SK-N-SH treated with all-trans-retinoic acid at 6 μM for 48 hours (cell line): ENCODE results near the gene ITPRID2.

Experiments used
- ATAC-seq: fragments of 200-7000 bp; cut with Tn5 transposase; 3 replicates; pipeline ENCODE4 v1.9.1; 2020; ENCODE audit warnings: mild to moderate bottlenecking, moderate library complexity
- ARNTL ChIP-seq: fragments of 450-650 bp; formaldehyde crosslinking; IDR thresholded peaks from 2 replicates; pipeline ENCODE4 v1.5.0; 2020; ENCODE audit warnings: low read depth, mild to moderate bottlenecking, moderate library complexity, borderline replicate concordance
- BACH2 ChIP-seq: fragments of 250-450 bp; sonication (Bioruptor Pico); IDR thresholded peaks from 2 replicates; pipeline ENCODE4 v1.9.0; 2021; ENCODE audit warnings: mild to moderate bottlenecking, borderline replicate concordance
- ESRRG ChIP-seq: fragments of 250-450 bp; sonication (Bioruptor Pico); IDR thresholded peaks from 2 replicates; pipeline ENCODE4 v1.6.1; 2021; ENCODE audit warnings: mild to moderate bottlenecking
- GLIS3 ChIP-seq: fragments of 250-450 bp; sonication (Bioruptor Pico); IDR thresholded peaks from 2 replicates; pipeline ENCODE4 v1.5.0; 2020; ENCODE audit warnings: mild to moderate bottlenecking, moderate library complexity
- ISL1 ChIP-seq: fragments of 250-450 bp; sonication (Bioruptor Pico); IDR thresholded peaks from 2 replicates; pipeline ENCODE4 v2.1.2; 2022; ENCODE audit warnings: mild to moderate bottlenecking, moderate library complexity
- OSR1 ChIP-seq: fragments of 250-450 bp; sonication (Bioruptor Pico); IDR thresholded peaks from 2 replicates; pipeline ENCODE4 v1.8.0; 2022; ENCODE audit warnings: moderate library complexity, mild to moderate bottlenecking, inconsistent platforms
- PPARA ChIP-seq: fragments of 250-450 bp; sonication (Bioruptor Pico); IDR thresholded peaks from 2 replicates; pipeline ENCODE4 v1.5.0; 2020; ENCODE audit warnings: mild to moderate bottlenecking, borderline replicate concordance
- RARB ChIP-seq: fragments of 250-450 bp; sonication (Bioruptor Pico); IDR thresholded peaks from 2 replicates; pipeline ENCODE4 v1.8.0; 2021; ENCODE audit warnings: mild to moderate bottlenecking, moderate library complexity
- SNAI2 ChIP-seq: fragments of 250-450 bp; sonication (Bioruptor Pico); IDR thresholded peaks from 2 replicates; pipeline ENCODE4 v1.5.0; 2020; ENCODE audit warnings: mild to moderate bottlenecking, moderate library complexity
- TCF4 ChIP-seq: fragments of 250-450 bp; sonication (Bioruptor Pico); IDR thresholded peaks from 2 replicates; pipeline ENCODE4 v1.8.0; 2021; ENCODE audit warnings: mild to moderate bottlenecking, moderate library complexity, borderline replicate concordance
- TOX ChIP-seq: fragments of 250-450 bp; sonication (Bioruptor Pico); IDR thresholded peaks from 2 replicates; pipeline ENCODE4 v1.8.0; 2021; ENCODE audit warnings: mild to moderate bottlenecking, moderate library complexity, borderline replicate concordance
- ZC3H10 ChIP-seq: fragments of 250-450 bp; sonication (Bioruptor Pico); IDR thresholded peaks from 2 replicates; pipeline ENCODE4 v1.5.1; 2021; ENCODE audit warnings: mild to moderate bottlenecking, moderate library complexity
- ZFP3 ChIP-seq: fragments of 250-450 bp; sonication (Bioruptor Pico); IDR thresholded peaks from 2 replicates; pipeline ENCODE4 v1.5.0; 2020; ENCODE audit warnings: mild to moderate bottlenecking, moderate library complexity
- ZFP30 ChIP-seq: fragments of 450-650 bp; formaldehyde crosslinking; IDR thresholded peaks from 2 replicates; pipeline ENCODE4 v1.5.0; 2022; ENCODE audit warnings: mild to moderate bottlenecking, moderate library complexity
- ZNF565 ChIP-seq: fragments of 450-650 bp; formaldehyde crosslinking; conservative IDR thresholded peaks from 2 replicates; pipeline ENCODE4 v1.5.0; 2020; ENCODE audit warnings: low read depth, mild to moderate bottlenecking, moderate library complexity
- ZNF70 ChIP-seq: fragments of 450-650 bp; formaldehyde crosslinking; IDR thresholded peaks from 2 replicates; pipeline ENCODE4 v1.5.0; 2020; ENCODE audit warnings: mild to moderate bottlenecking, moderate library complexity
- ZNF8 ChIP-seq: fragments of 450-650 bp; formaldehyde crosslinking; IDR thresholded peaks from 2 replicates; pipeline ENCODE4 v1.5.0; 2020; ENCODE audit warnings: mild to moderate bottlenecking, moderate library complexity
- TF ChIP-seq, protein P1 (sequence below): fragments of 250-450 bp; sonication (Bioruptor Pico); IDR thresholded peaks from 2 replicates; pipeline ENCODE4 v1.8.0; 2021; ENCODE audit warnings: low read depth, mild to moderate bottlenecking, moderate library complexity, borderline replicate concordance
- TF ChIP-seq, protein P2 (sequence below): fragments of 250-450 bp; sonication (Bioruptor Pico); IDR thresholded peaks from 2 replicates; pipeline ENCODE4 v1.8.0; 2020; ENCODE audit warnings: mild to moderate bottlenecking, moderate library complexity, borderline replicate concordance
- TF ChIP-seq, protein P3 (sequence below): fragments of 250-450 bp; sonication (Bioruptor Pico); IDR thresholded peaks from 2 replicates; pipeline ENCODE4 v1.5.1; 2021; ENCODE audit warnings: mild to moderate bottlenecking, moderate library complexity
- TF ChIP-seq, protein P4 (sequence below): fragments of 250-450 bp; sonication (Bioruptor Pico); IDR thresholded peaks from 2 replicates; pipeline ENCODE4 v1.5.0; 2020; ENCODE audit warnings: mild to moderate bottlenecking, moderate library complexity

Gene ITPRID2

GRCh38 chr2:181947273-181947672 lies 55.7 kb downstream of the ITPRID2 start:
- no peak for TF ChIP-seq ZFP3 (CRISPR knock-in tag)
- no peak for TF ChIP-seq OSR1 (CRISPR knock-in tag)
- no peak for TF ChIP-seq TOX (CRISPR knock-in tag)
- TF ChIP-seq RARB (CRISPR knock-in tag) = no peak
- TF ChIP-seq, protein P1, sequence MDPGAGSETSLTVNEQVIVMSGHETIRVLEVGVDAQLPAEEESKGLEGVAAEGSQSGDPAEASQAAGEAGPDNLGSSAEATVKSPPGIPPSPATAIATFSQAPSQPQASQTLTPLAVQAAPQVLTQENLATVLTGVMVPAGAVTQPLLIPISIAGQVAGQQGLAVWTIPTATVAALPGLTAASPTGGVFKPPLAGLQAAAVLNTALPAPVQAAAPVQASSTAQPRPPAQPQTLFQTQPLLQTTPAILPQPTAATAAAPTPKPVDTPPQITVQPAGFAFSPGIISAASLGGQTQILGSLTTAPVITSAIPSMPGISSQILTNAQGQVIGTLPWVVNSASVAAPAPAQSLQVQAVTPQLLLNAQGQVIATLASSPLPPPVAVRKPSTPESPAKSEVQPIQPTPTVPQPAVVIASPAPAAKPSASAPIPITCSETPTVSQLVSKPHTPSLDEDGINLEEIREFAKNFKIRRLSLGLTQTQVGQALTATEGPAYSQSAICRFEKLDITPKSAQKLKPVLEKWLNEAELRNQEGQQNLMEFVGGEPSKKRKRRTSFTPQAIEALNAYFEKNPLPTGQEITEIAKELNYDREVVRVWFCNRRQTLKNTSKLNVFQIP (CRISPR knock-in tag) = no peak
- no peak for ATAC-seq

DNA sequence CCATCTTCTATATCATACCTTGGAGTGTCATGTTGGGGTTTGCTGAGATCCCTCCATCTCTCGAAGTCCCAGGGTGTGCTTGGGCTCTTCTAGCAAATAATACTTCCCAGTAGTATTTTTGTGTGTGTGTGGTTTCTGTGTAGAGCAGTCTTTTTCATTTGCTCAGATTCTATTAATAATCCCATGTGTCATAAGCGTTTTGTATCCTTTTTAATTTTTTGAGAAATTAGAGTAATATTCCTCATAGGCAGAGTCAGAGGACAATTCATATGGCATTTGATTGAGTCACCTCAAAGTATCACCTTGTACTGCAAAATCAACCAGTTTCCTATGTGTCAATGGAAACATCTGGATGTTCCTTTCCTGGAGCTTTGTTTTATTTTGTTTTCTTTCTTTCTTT lies 56.7 kb downstream of the ITPRID2 start:
- TF ChIP-seq ZNF565 (CRISPR knock-in tag) (no peak), TCF4 (CRISPR knock-in tag) (no peak), ESRRG (CRISPR knock-in tag) (no peak), RARB (CRISPR knock-in tag) (no peak), ZC3H10 (no peak), ISL1 (CRISPR knock-in tag) (no peak)
- ATAC-seq = no peak

DNA sequence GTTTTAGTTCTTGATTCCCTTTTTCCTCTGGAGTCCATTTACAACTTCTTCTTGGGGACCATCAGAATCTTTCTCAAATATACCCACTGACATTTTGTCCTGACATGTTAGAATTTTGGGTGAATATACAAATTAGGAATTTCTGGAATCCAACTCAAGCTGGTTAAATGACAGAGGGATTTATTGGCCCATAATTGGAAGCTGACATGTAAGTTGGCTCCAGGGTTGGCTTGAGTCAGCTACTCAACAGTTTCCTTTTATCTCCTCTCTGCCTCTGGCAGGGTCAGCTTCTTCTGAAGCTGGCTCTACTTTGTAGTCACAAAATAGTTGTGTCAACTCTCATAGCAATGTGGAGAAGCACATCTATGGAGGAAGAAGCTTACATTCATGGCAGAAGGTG lies 57.5 kb downstream of the ITPRID2 start:
- TF ChIP-seq SNAI2 (CRISPR knock-in tag) (no peak), ZFP3 (CRISPR knock-in tag) (no peak), ZNF8 (CRISPR knock-in tag) (no peak), BACH2 (CRISPR knock-in tag) (no peak), GLIS3 (no peak), ISL1 (CRISPR knock-in tag) (no peak), ARNTL (CRISPR knock-in tag) (no peak), PPARA (CRISPR knock-in tag) (no peak), ZNF70 (CRISPR knock-in tag) (no peak), ZC3H10 (no peak), ZFP30 (CRISPR knock-in tag) (no peak)
- TF ChIP-seq, protein P2, sequence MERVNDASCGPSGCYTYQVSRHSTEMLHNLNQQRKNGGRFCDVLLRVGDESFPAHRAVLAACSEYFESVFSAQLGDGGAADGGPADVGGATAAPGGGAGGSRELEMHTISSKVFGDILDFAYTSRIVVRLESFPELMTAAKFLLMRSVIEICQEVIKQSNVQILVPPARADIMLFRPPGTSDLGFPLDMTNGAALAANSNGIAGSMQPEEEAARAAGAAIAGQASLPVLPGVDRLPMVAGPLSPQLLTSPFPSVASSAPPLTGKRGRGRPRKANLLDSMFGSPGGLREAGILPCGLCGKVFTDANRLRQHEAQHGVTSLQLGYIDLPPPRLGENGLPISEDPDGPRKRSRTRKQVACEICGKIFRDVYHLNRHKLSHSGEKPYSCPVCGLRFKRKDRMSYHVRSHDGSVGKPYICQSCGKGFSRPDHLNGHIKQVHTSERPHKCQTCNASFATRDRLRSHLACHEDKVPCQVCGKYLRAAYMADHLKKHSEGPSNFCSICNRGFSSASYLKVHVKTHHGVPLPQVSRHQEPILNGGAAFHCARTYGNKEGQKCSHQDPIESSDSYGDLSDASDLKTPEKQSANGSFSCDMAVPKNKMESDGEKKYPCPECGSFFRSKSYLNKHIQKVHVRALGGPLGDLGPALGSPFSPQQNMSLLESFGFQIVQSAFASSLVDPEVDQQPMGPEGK (CRISPR knock-in tag) = no peak
- TF ChIP-seq, protein P3, sequence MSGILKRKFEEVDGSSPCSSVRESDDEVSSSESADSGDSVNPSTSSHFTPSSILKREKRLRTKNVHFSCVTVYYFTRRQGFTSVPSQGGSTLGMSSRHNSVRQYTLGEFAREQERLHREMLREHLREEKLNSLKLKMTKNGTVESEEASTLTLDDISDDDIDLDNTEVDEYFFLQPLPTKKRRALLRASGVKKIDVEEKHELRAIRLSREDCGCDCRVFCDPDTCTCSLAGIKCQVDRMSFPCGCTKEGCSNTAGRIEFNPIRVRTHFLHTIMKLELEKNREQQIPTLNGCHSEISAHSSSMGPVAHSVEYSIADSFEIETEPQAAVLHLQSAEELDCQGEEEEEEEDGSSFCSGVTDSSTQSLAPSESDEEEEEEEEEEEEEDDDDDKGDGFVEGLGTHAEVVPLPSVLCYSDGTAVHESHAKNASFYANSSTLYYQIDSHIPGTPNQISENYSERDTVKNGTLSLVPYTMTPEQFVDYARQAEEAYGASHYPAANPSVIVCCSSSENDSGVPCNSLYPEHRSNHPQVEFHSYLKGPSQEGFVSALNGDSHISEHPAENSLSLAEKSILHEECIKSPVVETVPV (CRISPR knock-in tag) = no peak
- TF ChIP-seq, protein P1 (CRISPR knock-in tag) = no peak
- TF ChIP-seq, protein P4, sequence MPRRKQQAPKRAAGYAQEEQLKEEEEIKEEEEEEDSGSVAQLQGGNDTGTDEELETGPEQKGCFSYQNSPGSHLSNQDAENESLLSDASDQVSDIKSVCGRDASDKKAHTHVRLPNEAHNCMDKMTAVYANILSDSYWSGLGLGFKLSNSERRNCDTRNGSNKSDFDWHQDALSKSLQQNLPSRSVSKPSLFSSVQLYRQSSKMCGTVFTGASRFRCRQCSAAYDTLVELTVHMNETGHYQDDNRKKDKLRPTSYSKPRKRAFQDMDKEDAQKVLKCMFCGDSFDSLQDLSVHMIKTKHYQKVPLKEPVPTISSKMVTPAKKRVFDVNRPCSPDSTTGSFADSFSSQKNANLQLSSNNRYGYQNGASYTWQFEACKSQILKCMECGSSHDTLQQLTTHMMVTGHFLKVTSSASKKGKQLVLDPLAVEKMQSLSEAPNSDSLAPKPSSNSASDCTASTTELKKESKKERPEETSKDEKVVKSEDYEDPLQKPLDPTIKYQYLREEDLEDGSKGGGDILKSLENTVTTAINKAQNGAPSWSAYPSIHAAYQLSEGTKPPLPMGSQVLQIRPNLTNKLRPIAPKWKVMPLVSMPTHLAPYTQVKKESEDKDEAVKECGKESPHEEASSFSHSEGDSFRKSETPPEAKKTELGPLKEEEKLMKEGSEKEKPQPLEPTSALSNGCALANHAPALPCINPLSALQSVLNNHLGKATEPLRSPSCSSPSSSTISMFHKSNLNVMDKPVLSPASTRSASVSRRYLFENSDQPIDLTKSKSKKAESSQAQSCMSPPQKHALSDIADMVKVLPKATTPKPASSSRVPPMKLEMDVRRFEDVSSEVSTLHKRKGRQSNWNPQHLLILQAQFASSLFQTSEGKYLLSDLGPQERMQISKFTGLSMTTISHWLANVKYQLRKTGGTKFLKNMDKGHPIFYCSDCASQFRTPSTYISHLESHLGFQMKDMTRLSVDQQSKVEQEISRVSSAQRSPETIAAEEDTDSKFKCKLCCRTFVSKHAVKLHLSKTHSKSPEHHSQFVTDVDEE = no peak
- ATAC-seq = no peak; the same call in 2 of the 3 replicates
